Fibroblast of lung (primary cell): ENCODE results near the gene HPGDS. TPM values are rescaled to one million over a fixed set of nuclear protein-coding genes. Genes with fewer than 3 reads are reported as not detected.

ENCODE experiments used
- DNase-seq, 2 donors: peaks; one replicate each; pipeline versions ENCODE4 v3.0.0 to v3.0.0-alpha.2; 2010; ENCODE audit warnings: low read depth in 2 of 2
- H2AFZ ChIP-seq: 2 replicates; pipeline ENCODE4 v1.5.1; 2012; ENCODE audit warnings: low read length, control low read depth, inconsistent platforms
- H3K27ac ChIP-seq: 2 replicates; pipeline ENCODE4 v1.5.1; 2011; ENCODE audit warnings: low read length, control low read depth; ENCODE audit not compliant: insufficient read depth
- H3K27me3 ChIP-seq: 2 replicates; pipeline ENCODE4 v1.5.1; 2011; ENCODE audit warnings: mild to moderate bottlenecking, low read length; ENCODE audit not compliant: control insufficient read depth, insufficient read depth
- H3K36me3 ChIP-seq: 2 replicates; pipeline ENCODE4 v1.5.1; 2011; ENCODE audit warnings: low read length; ENCODE audit not compliant: control insufficient read depth, insufficient read depth
- H3K4me1 ChIP-seq: 2 replicates; pipeline ENCODE4 v1.5.1; 2011; ENCODE audit warnings: low read length; ENCODE audit not compliant: control insufficient read depth, insufficient read depth; ENCODE audit errors: extremely low read depth
- H3K4me2 ChIP-seq: 2 replicates; pipeline ENCODE4 v1.5.1; 2011; ENCODE audit warnings: low read length, control low read depth; ENCODE audit not compliant: insufficient read depth; ENCODE audit errors: extremely low read depth
- H3K4me3 ChIP-seq, 4 experiments: fragments of 200-600 bp in 1 of 4; sonication (generic) in 1 of 4; replicated peaks in 1 of 4; 2 replicates each; pipeline ENCODE4 v1.5.1; 2011 to 2016; ENCODE audit warnings: low read length in 4 of 4, low read depth in 3 of 4, mild to moderate bottlenecking in 3 of 4, control low read depth in 2 of 4, inconsistent platforms in 1 of 4, mixed read lengths in 1 of 4; ENCODE audit not compliant: insufficient read depth in 1 of 4; ENCODE audit errors: control extremely low read depth in 1 of 4
- H3K79me2 ChIP-seq: 2 replicates; pipeline ENCODE4 v1.5.1; 2012; ENCODE audit warnings: mild to moderate bottlenecking, low read length, inconsistent platforms; ENCODE audit not compliant: control insufficient read depth, insufficient read depth
- H3K9ac ChIP-seq: 2 replicates; pipeline ENCODE4 v1.5.1; 2011; ENCODE audit warnings: mild to moderate bottlenecking, low read length, control low read depth; ENCODE audit not compliant: insufficient read depth
- H3K9me3 ChIP-seq: 2 replicates; pipeline ENCODE4 v1.5.1; 2012; ENCODE audit warnings: low read depth, low read length; ENCODE audit not compliant: control insufficient read depth, insufficient read depth
- H4K20me1 ChIP-seq: 2 replicates; pipeline ENCODE4 v1.5.1; 2011; ENCODE audit warnings: low read length; ENCODE audit not compliant: control insufficient read depth, insufficient read depth; ENCODE audit errors: extremely low read depth
- CTCF ChIP-seq, 2 donors: IDR thresholded peaks in 1 of 2; conservative IDR thresholded peaks in 1 of 2; 1 replicate in 1 of 2; 2 replicates in 1 of 2; pipeline ENCODE4 v1.5.1; 2011 to 2012; ENCODE audit warnings: low read length in 2 of 2, control low read depth in 1 of 2, inconsistent platforms in 1 of 2, low read depth in 1 of 2, mild to moderate bottlenecking in 1 of 2
- EZH2 ChIP-seq: IDR thresholded peaks from 2 replicates; pipeline ENCODE4 v1.5.1; 2012; ENCODE audit warnings: low read length, control low read depth, mild to moderate bottlenecking; ENCODE audit errors: missing control alignments
- polyA plus RNA-seq, 2 donors: library from polyadenylated mRNA; depleted of rRNA in 1 of 2; stranded (reverse) in 1 of 2; unstranded in 1 of 2; fragments of >200 nt; gene quantifications; 2 replicates each; pipeline ENCODE4 v1.2.1, GENCODE V29; 2011 to 2012; ENCODE audit warnings: missing spikeins in 1 of 2
- total RNA-seq: library from RNA; depleted of rRNA; stranded (reverse); fragments of >200 nt; gene quantifications from 2 replicates; pipeline ENCODE4 v1.2.1, GENCODE V29; 2014

Gene HPGDS
- total and polyA plus RNA-seq, 2 donors (not counting 1 experiment from before 2014, with no cell fraction given), result not detected

DNA sequence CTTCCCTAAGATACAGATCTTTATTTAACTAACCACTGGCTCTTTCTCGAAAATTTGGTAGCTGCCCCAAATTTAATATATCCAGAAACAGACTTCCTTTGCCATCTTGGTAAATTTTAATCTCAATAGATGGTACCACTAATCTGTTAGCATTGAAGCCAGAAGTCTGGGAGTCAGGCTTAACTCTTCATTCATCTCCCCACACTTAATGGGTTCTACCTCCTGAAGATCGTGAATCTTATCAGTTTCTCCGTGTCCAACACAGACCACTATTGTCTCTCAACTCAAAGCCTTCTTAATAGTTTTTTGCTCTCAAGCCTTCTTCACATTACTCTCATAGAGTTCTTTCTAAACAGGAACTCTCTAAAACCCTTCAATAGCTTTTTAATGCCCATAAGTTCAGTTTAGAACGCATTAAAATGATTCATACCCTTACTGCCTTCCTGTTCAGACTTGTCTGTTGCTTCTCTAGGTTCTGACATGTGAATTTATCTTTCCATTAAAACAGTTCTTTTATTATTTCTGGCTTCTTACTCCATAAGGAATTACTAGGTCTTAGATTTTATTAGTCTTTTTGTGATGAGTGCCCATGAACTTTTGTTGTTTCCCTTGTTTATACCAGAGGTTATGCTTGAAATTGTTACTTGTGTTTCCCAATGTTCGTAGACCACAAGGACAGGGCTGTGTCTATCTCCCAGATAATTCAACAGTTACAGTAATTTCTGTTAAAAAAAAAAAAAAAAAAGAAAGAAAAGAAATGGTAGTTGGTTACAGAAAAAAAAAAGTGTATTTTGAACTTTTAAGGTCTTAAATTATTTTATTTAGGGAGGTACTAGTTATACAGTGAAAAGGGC is 80.2 kb downstream of the HPGDS start:
- no peaks in the 10 kb centered on the region for H4K20me1 ChIP-seq
- no peaks in the 10 kb centered on the region for H3K79me2 ChIP-seq
- H3K27ac ChIP-seq, result no peak overlapping the region
- H3K9ac ChIP-seq, result no peak overlapping the region
- TF ChIP-seq EZH2 (no peak), CTCF (conservative IDR thresholded peaks at IDR 0.05 in 1 of 2, IDR thresholded peaks at IDR 0.05 in 1 of 2; ENCODE audit: low read depth in 1 of 2, low read length in 2 of 2) (no peak)
- H3K4me1 ChIP-seq, result no peaks in the 10 kb centered on the region
- no peak overlapping the region for H3K4me3 ChIP-seq
- no peak overlapping the region for H3K4me2 ChIP-seq
- no peaks in the 10 kb centered on the region for H3K9me3 ChIP-seq
- no peaks in the 10 kb centered on the region for H3K36me3 ChIP-seq
- peak in 1 of 2 donors; percentile 1 for DNase-seq
- H3K27me3 ChIP-seq, result no peaks in the 10 kb centered on the region
- no peak overlapping the region for H2AFZ ChIP-seq

GRCh38 chr4:94256828-94257227 is 85.8 kb downstream of the HPGDS start:
- H3K9ac ChIP-seq, result no peak overlapping the region
- no peak overlapping the region for H3K4me3 ChIP-seq
- no peaks in the 10 kb centered on the region for H3K4me1 ChIP-seq
- no peak overlapping the region for H2AFZ ChIP-seq
- H3K27me3 ChIP-seq, result no peaks in the 10 kb centered on the region
- no peaks in the 10 kb centered on the region for H3K9me3 ChIP-seq
- no peak for TF ChIP-seq EZH2
- TF ChIP-seq CTCF (conservative IDR thresholded peaks at IDR 0.05 in 1 of 2, IDR thresholded peaks at IDR 0.05 in 1 of 2; ENCODE audit: low read depth in 1 of 2, low read length in 2 of 2), result peak in 1 of 2 donors; percentile 38
- H3K27ac ChIP-seq, result no peak overlapping the region
- H4K20me1 ChIP-seq, result no peaks in the 10 kb centered on the region
- no peak overlapping the region for H3K4me2 ChIP-seq
- H3K36me3 ChIP-seq, result peaks cover 1% of the 10 kb centered on the region
- H3K79me2 ChIP-seq, result no peaks in the 10 kb centered on the region
- DNase-seq, result peak in 1 of 2 donors; percentile 19

GRCh38 chr4:94256144-94256783 is 86.4 kb downstream of the HPGDS start:
- no peak overlapping the region for H3K4me3 ChIP-seq
- H3K27ac ChIP-seq, result no peak overlapping the region
- H3K27me3 ChIP-seq, result no peaks in the 10 kb centered on the region
- peaks cover 1% of the 10 kb centered on the region for H3K36me3 ChIP-seq
- H3K9ac ChIP-seq, result no peak overlapping the region
- no peak for DNase-seq
- H3K4me2 ChIP-seq, result no peak overlapping the region
- H3K4me1 ChIP-seq, result no peaks in the 10 kb centered on the region
- no peak for TF ChIP-seq EZH2
- no peak for TF ChIP-seq CTCF (conservative IDR thresholded peaks at IDR 0.05 in 1 of 2, IDR thresholded peaks at IDR 0.05 in 1 of 2; ENCODE audit: low read depth in 1 of 2, low read length in 2 of 2)
- no peaks in the 10 kb centered on the region for H4K20me1 ChIP-seq
- H3K79me2 ChIP-seq, result no peaks in the 10 kb centered on the region
- no peak overlapping the region for H2AFZ ChIP-seq
- no peaks in the 10 kb centered on the region for H3K9me3 ChIP-seq
